KOPT-K1 (cell line): ENCODE data around the gene VPS36.
"Not testable (repeated sequence)": the region's sequence is repeated elsewhere in the genome, so short reads cannot be mapped to it uniquely, and the experiment has no call there.

Experiments
- H3K27ac ChIP-seq: fragments of 200-600 bp; sonication (generic); 2 replicates; pipeline ENCODE4 v1.5.1; 2016; ENCODE audit warnings: antibody characterized with exemption, mild to moderate bottlenecking, low read depth, low read length; ENCODE audit not compliant: poor library complexity, severe bottlenecking
- H3K36me3 ChIP-seq: fragments of 200-600 bp; sonication (generic); 2 replicates; pipeline ENCODE4 v1.5.1; 2017; ENCODE audit warnings: antibody characterized with exemption, mild to moderate bottlenecking, low read length, moderate library complexity; ENCODE audit not compliant: insufficient read depth
- H3K9me3 ChIP-seq: fragments of 200-600 bp; sonication (generic); 2 replicates; pipeline ENCODE4 v1.5.1; 2017; ENCODE audit warnings: antibody characterized with exemption, low read length, mild to moderate bottlenecking; ENCODE audit not compliant: insufficient read depth, poor library complexity, severe bottlenecking

Gene VPS36

GRCh38 chr13:52374873-52375411, 75.5 kb downstream of the VPS36 start:
- H3K9me3 ChIP-seq: no peaks in the 10 kb centered on the region
- no peak overlapping the region for H3K27ac ChIP-seq
- H3K36me3 ChIP-seq: no peaks in the 10 kb centered on the region

- H3K9me3 ChIP-seq: no peaks in the 10 kb centered on the region
- no peaks in the 10 kb centered on the region for H3K36me3 ChIP-seq
- no peak overlapping the region for H3K27ac ChIP-seq
Measured at GRCh38 chr13:52374389-52374788, 76.0 kb downstream of the VPS36 start.

DNA sequence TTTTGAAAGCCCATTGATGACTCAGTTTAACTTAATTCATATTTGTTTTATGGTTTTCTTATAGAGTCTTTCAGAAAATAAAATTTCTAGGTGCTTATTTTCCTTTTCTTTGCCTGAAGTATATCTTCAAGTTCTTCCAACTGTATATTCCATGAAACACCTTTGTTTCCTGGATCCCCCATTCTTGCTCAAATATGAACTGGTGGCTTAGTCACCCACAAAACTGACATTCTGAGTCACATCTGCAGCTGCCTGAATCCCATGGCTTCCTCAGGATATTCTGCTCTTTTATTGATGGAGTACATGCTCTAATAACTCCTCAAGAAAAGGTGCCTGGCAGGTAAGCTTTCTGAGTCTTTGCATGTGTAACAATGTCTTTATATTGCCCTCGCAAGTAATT, 77.2 kb downstream of the VPS36 start:
- not testable (repeated sequence) for H3K27ac ChIP-seq, H3K9me3 ChIP-seq, H3K36me3 ChIP-seq

DNA sequence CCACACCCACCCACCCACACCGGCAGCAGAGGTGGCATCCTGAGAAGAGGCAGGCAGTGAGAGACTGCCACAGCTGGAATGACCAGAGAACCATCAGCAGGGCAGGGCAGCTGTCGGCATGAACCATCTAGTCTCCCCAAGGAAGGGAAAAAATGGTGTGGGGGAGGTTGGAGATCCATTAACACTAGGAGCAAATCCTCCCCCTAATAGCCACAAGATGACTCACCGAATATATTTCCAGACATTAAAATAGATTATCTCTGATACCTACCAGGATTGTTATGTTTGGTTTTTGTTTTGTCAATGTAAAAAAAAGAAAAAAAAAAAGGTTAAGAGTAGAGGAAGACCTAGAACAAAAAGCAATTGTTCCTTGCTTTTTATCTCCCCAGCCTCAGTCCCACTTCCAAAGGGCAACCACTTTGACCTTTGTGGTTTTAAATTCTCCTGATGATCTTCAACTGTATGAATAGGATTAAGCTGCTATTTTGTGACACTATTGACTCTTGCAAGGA, 78.6 kb downstream of the VPS36 start:
- Histone ChIP-seq H3K9me3 (no peaks in the 10 kb centered on the region), H3K27ac (no peak overlapping the region)

DNA sequence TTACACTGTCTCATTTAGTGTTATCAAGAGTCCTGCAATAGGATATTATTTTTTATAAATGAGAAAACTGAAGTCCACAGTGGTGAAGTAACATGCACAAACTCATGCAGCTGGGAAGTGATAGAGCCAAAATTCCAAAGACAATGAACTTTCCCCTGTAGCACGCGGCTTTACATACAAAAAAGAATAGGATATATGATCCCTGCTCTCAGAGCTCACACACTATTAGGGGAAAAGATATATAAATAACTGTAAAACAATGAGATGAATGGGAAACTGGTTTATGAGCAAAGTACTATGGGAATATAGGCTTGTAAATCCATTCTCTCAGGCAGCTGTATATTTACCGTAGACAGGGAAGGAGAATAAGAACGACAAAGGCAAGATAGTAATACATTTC, 84.1 kb downstream of the VPS36 start:
- no peaks in the 10 kb centered on the region for H3K9me3 ChIP-seq
- no peaks in the 10 kb centered on the region for H3K36me3 ChIP-seq
- no peak overlapping the region for H3K27ac ChIP-seq

More for the DNA sequence above, 78.6 kb downstream of the VPS36 start:
- no peaks in the 10 kb centered on the region for H3K36me3 ChIP-seq
